Common myeloid progenitor, CD34-positive (primary cell): ENCODE measurements around the gene POLD4.

Experiments
- CTCF ChIA-PET: fragments of 350-600 bp; sonication (Branson Sonifier 250); formaldehyde crosslinking; loops from one replicate; lab custom pipeline; 2021; ENCODE audit warnings: antibody characterized with exemption; lab: Charles Lee
- POLR2A ChIA-PET: fragments of 350-600 bp; sonication (Branson Sonifier 250); formaldehyde crosslinking; loops from one replicate; lab custom pipeline; 2021; ENCODE audit warnings: antibody characterized with exemption; lab: Charles Lee
- DNase-seq, 3 donors: peaks; one replicate each; pipeline versions ENCODE4 v3.0.0 to v3.0.0-alpha.2; 2013
- H3K27ac ChIP-seq, 2 experiments: 1 replicate in 1 of 2; 2 replicates in 1 of 2; pipeline ENCODE4 v1.7.0; 2013; ENCODE audit warnings: inconsistent platforms in 2 of 2, low read length in 2 of 2, mild to moderate bottlenecking in 2 of 2, low read depth in 1 of 2, moderate library complexity in 1 of 2; ENCODE audit not compliant: severe bottlenecking in 2 of 2, insufficient read depth in 1 of 2, poor library complexity in 1 of 2
- H3K27me3 ChIP-seq, 5 experiments: replicated peaks in 2 of 5; 1 replicate in 3 of 5; 2 replicates in 2 of 5; pipeline versions ENCODE4 v1.6.1 to v1.7.0; 2013; ENCODE audit warnings: low read length in 4 of 5, mild to moderate bottlenecking in 2 of 5, moderate library complexity in 2 of 5, inconsistent platforms in 1 of 5; ENCODE audit not compliant: insufficient read depth in 5 of 5, control insufficient read depth in 4 of 5
- H3K36me3 ChIP-seq, 4 experiments: 1 replicate in 2 of 4; 2 replicates in 2 of 4; pipeline versions ENCODE4 v1.6.1 to v1.7.0; 2013; ENCODE audit warnings: low read length in 3 of 4, control low read depth in 1 of 4, mild to moderate bottlenecking in 1 of 4; ENCODE audit not compliant: control insufficient read depth in 4 of 4, insufficient read depth in 4 of 4
- H3K4me1 ChIP-seq, 4 experiments: 1 replicate in 3 of 4; 2 replicates in 1 of 4; pipeline versions ENCODE4 v1.6.1 to v1.7.1; 2013; ENCODE audit warnings: low read length in 3 of 4, mild to moderate bottlenecking in 3 of 4, control low read depth in 1 of 4, inconsistent platforms in 1 of 4, moderate library complexity in 1 of 4; ENCODE audit not compliant: control insufficient read depth in 4 of 4, insufficient read depth in 4 of 4; ENCODE audit errors: control extremely low read depth in 1 of 4
- H3K4me3 ChIP-seq, 7 experiments: 1 replicate in 4 of 7; 2 replicates in 3 of 7; pipeline versions ENCODE4 v1.5.1 to v1.7.0; 2013; ENCODE audit warnings: mild to moderate bottlenecking in 7 of 7, low read length in 6 of 7, moderate library complexity in 6 of 7, inconsistent platforms in 2 of 7, low read depth in 2 of 7, control low read depth in 1 of 7; ENCODE audit not compliant: insufficient read depth in 4 of 7, control insufficient read depth in 1 of 7; ENCODE audit errors: extremely low read depth in 1 of 7
- H3K9me3 ChIP-seq, 5 experiments: 1 replicate in 4 of 5; 2 replicates in 1 of 5; pipeline versions ENCODE4 v1.6.1 to v1.7.1; 2013; ENCODE audit warnings: low read length in 4 of 5, mild to moderate bottlenecking in 2 of 5, inconsistent platforms in 1 of 5, low read depth in 1 of 5, moderate library complexity in 1 of 5; ENCODE audit not compliant: control insufficient read depth in 4 of 5, insufficient read depth in 2 of 5; ENCODE audit errors: control extremely low read depth in 1 of 5
- WGBS: methylation state at CpG from one replicate; pipeline ENCODE4 v1.1.5; 2013; ENCODE audit not compliant: insufficient coverage; 5-methylcytosine and 5-hydroxymethylcytosine counted together

POLD4 gene

GRCh38 chr11:67332081-67332691 lies 21.2 kb downstream of the POLD4 start:
- CTCF ChIA-PET: interaction anchor here (1.1 to 1.7 kb wide), 3 partner anchors 15 to 25 kb away, joined by 3 to 4 read pairs (median 4); no protein-coding TSS in a partner anchor

GRCh38 chr11:67323526-67323925 lies 29.8 kb downstream of the POLD4 start:
- DNase-seq: no peak
- no peak overlapping the region for H3K27ac ChIP-seq
- POLR2A ChIA-PET: no interaction called here
- no peaks in the 10 kb centered on the region for H3K27me3 ChIP-seq
- H3K4me3 ChIP-seq: no peak overlapping the region
- no peaks in the 10 kb centered on the region for H3K36me3 ChIP-seq
- no peaks in the 10 kb centered on the region for H3K9me3 ChIP-seq
- CTCF ChIA-PET: interaction anchor here (1.2 to 11.4 kb wide), 8 partner anchors 9 to 70 kb away, joined by 3 to 124 read pairs (median 8); no protein-coding TSS in a partner anchor
- 95% methylated on average over 7 of the region's 7 CpGs for WGBS
- peaks cover under 1 to 3% (median 3%) of the 10 kb centered on the region in 4 experiments for H3K4me1 ChIP-seq

More at GRCh38 chr11:67332081-67332691, 21.2 kb downstream of the POLD4 start:
- no peaks in the 10 kb centered on the region for H3K9me3 ChIP-seq
- H3K4me1 ChIP-seq: no peaks in the 10 kb centered on the region
- no peak overlapping the region for H3K27ac ChIP-seq
- no peak for DNase-seq
- H3K36me3 ChIP-seq: no peaks in the 10 kb centered on the region
- POLR2A ChIA-PET: no interaction called here
- H3K27me3 ChIP-seq: no peaks in the 10 kb centered on the region
- H3K4me3 ChIP-seq: no peak overlapping the region
- 92% methylated on average over 5 of the region's 6 CpGs for WGBS

DNA sequence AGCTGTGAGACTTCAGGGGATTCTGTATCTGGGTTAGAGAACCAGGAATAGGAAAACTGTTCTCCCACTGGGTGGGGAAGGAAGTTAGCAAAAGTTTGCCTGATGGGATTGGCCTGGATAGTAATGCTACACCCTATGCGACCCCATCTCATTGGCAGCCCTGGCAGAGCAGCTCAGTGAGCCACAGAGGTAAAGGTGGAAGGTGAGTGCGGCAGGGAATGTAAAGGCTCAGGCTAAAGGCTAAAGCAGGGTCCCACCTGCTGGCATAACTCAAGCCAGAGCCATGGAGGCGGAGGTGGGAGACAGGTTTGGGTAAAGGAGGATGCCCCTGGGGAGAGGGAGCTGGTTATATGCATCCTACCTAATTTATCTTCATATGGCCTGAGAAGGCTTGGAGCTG lies 31.3 kb downstream of the POLD4 start:
- POLR2A ChIA-PET: interaction anchor here (1.7 kb wide), 1 partner anchor 32 kb away, joined by 5 read pairs; the partner anchor contains the start of gene POLD4
- 100% methylated on average over 2 of the region's 3 CpGs for WGBS

GRCh38 chr11:67321313-67321871 lies 32.0 kb downstream of the POLD4 start:
- no peaks in the 10 kb centered on the region for H3K9me3 ChIP-seq
- H3K27me3 ChIP-seq: no peaks in the 10 kb centered on the region
- H3K4me3 ChIP-seq: no peak overlapping the region
- DNase-seq: no peak
- H3K27ac ChIP-seq: no peak overlapping the region
- H3K36me3 ChIP-seq: no peaks in the 10 kb centered on the region
- WGBS: 93% methylated on average over 6 of the region's 6 CpGs
- peaks cover 4 to 18% (median 14%) of the 10 kb centered on the region in 4 experiments for H3K4me1 ChIP-seq
- CTCF ChIA-PET: interaction anchor here (0.7 to 11.4 kb wide), 14 partner anchors 11 to 68 kb away, joined by 3 to 124 read pairs (median 5); partner anchors contain the start of gene POLD4
- POLR2A ChIA-PET: interaction anchor here (1.7 kb wide), 1 partner anchor 32 kb away, joined by 5 read pairs; the partner anchor contains the start of gene POLD4

More for the DNA sequence above, 31.3 kb downstream of the POLD4 start:
- no peak overlapping the region for H3K4me3 ChIP-seq
- H3K9me3 ChIP-seq: no peaks in the 10 kb centered on the region
- peaks cover 4 to 15% (median 13%) of the 10 kb centered on the region in 4 experiments for H3K4me1 ChIP-seq
- no peak overlapping the region for H3K27ac ChIP-seq
- CTCF ChIA-PET: interaction anchor here (0.5 to 11.4 kb wide), 16 partner anchors 8 to 69 kb away, joined by 3 to 124 read pairs (median 4); partner anchors contain the start of gene POLD4
- no peak for DNase-seq
- no peaks in the 10 kb centered on the region for H3K36me3 ChIP-seq
- no peaks in the 10 kb centered on the region for H3K27me3 ChIP-seq

GRCh38 chr11:67320691-67321090 lies 32.7 kb downstream of the POLD4 start:
- H3K36me3 ChIP-seq: no peaks in the 10 kb centered on the region
- DNase-seq: no peak
- H3K4me1 ChIP-seq: peaks cover 4 to 20% (median 14%) of the 10 kb centered on the region in 4 experiments
- ChIA-PET POLR2A (no interaction called here), CTCF (interaction anchor here (0.7 to 11.4 kb wide), 11 partner anchors 13 to 67 kb away, joined by 3 to 124 read pairs (median 5); partner anchors contain the start of gene ANKRD13D)
- H3K27me3 ChIP-seq: no peaks in the 10 kb centered on the region
- H3K27ac ChIP-seq: no peak overlapping the region
- 85% methylated on average over 1 of the region's 2 CpGs for WGBS
- H3K9me3 ChIP-seq: no peaks in the 10 kb centered on the region
- H3K4me3 ChIP-seq: no peak overlapping the region

DNA sequence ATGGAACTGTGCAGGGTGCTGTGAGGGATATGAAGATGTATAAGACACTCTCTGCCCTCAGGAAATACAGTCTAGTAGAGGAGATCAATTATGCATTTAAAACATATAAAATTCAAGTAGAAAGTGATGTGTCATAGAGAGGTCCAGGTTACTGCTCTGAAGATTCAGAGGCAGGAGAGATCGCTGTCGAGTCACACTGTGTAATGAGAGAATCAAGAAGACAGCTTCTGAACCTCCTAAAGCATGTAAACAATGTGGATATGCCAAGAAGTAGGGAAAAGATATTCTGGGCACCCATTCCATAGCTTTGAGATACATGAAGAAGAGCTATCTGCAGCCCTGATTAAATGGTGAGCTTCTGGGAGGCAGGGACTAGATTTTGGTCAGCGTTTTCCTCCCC lies 33.3 kb downstream of the POLD4 start:
- ChIA-PET POLR2A (interaction anchor here (0.9 to 1.0 kb wide), 2 partner anchors 31 to 32 kb away, joined by 4 read pairs; partner anchors contain the start of gene ANKRD13D), CTCF (interaction anchor here (0.7 to 11.4 kb wide), 11 partner anchors 14 to 67 kb away, joined by 3 to 124 read pairs (median 6); partner anchors contain the start of gene ANKRD13D)
- Histone ChIP-seq H3K4me3 (no peak overlapping the region), H3K27ac (no peak overlapping the region), H3K27me3 (no peaks in the 10 kb centered on the region), H3K36me3 (no peaks in the 10 kb centered on the region), H3K9me3 (no peaks in the 10 kb centered on the region), H3K4me1 (peaks cover 4 to 20% (median 14%) of the 10 kb centered on the region in 4 experiments)
- no peak for DNase-seq
- 93% methylated on average over 3 of the region's 3 CpGs for WGBS
